Neural progenitor cell (in vitro differentiated cells): Measurements from ENCODE around the gene SERPINB3.

Experiments
- EZH2phosphoT487 ChIP-seq: fragments of 200-600 bp; sonication (generic); IDR thresholded peaks from 2 replicates; pipeline ENCODE4 v1.6.1; 2017; ENCODE audit warnings: antibody characterized with exemption
- TF ChIP-seq, protein P1 (sequence below): fragments of 200-600 bp; sonication (generic); IDR thresholded peaks from 2 replicates; pipeline ENCODE4 v1.5.1; 2017; ENCODE audit warnings: antibody characterized with exemption, mild to moderate bottlenecking

DNA sequence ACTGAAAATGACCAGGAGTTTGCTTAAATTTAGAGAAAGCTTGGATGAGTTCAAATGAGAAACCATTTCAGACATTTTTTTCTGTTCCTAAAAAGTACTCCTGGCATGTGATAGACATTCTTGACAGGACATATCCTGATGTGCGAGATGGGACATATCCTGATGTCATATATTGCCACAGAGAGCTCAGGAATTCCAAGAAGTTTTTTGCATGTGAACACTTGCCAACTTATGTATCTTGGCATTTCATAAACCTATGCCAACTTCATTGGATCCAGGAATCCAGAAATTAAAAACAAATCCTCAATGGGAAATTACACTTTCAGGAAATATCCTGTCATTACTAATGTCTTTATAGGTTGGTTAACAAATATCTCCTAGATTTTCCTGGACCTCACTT lies 2.9 kb upstream of the SERPINB3 start:
- TF ChIP-seq, protein P1, sequence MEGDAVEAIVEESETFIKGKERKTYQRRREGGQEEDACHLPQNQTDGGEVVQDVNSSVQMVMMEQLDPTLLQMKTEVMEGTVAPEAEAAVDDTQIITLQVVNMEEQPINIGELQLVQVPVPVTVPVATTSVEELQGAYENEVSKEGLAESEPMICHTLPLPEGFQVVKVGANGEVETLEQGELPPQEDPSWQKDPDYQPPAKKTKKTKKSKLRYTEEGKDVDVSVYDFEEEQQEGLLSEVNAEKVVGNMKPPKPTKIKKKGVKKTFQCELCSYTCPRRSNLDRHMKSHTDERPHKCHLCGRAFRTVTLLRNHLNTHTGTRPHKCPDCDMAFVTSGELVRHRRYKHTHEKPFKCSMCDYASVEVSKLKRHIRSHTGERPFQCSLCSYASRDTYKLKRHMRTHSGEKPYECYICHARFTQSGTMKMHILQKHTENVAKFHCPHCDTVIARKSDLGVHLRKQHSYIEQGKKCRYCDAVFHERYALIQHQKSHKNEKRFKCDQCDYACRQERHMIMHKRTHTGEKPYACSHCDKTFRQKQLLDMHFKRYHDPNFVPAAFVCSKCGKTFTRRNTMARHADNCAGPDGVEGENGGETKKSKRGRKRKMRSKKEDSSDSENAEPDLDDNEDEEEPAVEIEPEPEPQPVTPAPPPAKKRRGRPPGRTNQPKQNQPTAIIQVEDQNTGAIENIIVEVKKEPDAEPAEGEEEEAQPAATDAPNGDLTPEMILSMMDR, result no peak
- TF ChIP-seq EZH2phosphoT487, result no peak
